NCI-H187 treated with DMSO at 0.1 percent for 48 hours (cell line): ENCODE results near the gene RND1.
"Not testable (repeated sequence)": the region's sequence is repeated elsewhere in the genome, so short reads cannot be mapped to it uniquely, and the experiment has no call there.

Source experiments
- DNase-seq: peaks from one replicate; lab custom pipeline; 2025; lab: John Stamatoyannopoulos, UW

RND1 gene

GRCh38 chr12:48865281-48866051 lies at the start of gene RND1:
Gene RND1 (minus strand): TSS chr12:48865870. CDS start chr12:48865767, 103 bp downstream.
- peak; percentile 74 for DNase-seq

GRCh38 chr12:48910196-48910595 lies 44.5 kb upstream of the RND1 start:
- no peak for DNase-seq

GRCh38 chr12:48909698-48910097 lies 44.0 kb upstream of the RND1 start:
- not testable (repeated sequence) for DNase-seq

- no peak for DNase-seq
These were observed 41.6 kb upstream of the RND1 start for GRCh38 chr12:48907245-48907644.

- peak; percentile 22 for DNase-seq
These were observed 38.3 kb upstream of the RND1 start for GRCh38 chr12:48903982-48904411.

GRCh38 chr12:48903363-48903981 lies 37.8 kb upstream of the RND1 start:
- DNase-seq, result no peak

- no peak for DNase-seq
These were observed 35.6 kb upstream of the RND1 start for GRCh38 chr12:48901278-48901677.

GRCh38 chr12:48899651-48900050 lies 34.0 kb upstream of the RND1 start:
- DNase-seq, result no peak

- no peak for DNase-seq
These were observed 28.6 kb upstream of the RND1 start for GRCh38 chr12:48894271-48894670.

- peak; percentile 4 for DNase-seq
These were observed 25.2 kb upstream of the RND1 start for GRCh38 chr12:48890657-48891418.

GRCh38 chr12:48889679-48890078 lies 24.0 kb upstream of the RND1 start:
- no peak for DNase-seq

- no peak for DNase-seq
These were observed 17.9 kb upstream of the RND1 start for GRCh38 chr12:48883305-48884161.

- DNase-seq, result no peak
These were observed 17.3 kb upstream of the RND1 start for GRCh38 chr12:48882972-48883304.

- DNase-seq, result no peak
These were observed 16.6 kb upstream of the RND1 start for GRCh38 chr12:48882315-48882687.

- DNase-seq, result no peak
These were observed 16.1 kb upstream of the RND1 start for GRCh38 chr12:48881686-48882314.

GRCh38 chr12:48880647-48881046 lies 15.0 kb upstream of the RND1 start:
- DNase-seq, result no peak

- DNase-seq, result no peak
These were observed 12.9 kb upstream of the RND1 start for GRCh38 chr12:48878548-48878947.

- no peak for DNase-seq
These were observed 10.4 kb upstream of the RND1 start for GRCh38 chr12:48875944-48876515.

GRCh38 chr12:48873534-48873933 lies 7.9 kb upstream of the RND1 start:
- DNase-seq, result not testable (repeated sequence)

GRCh38 chr12:48873096-48873495 lies 7.4 kb upstream of the RND1 start:
- no peak for DNase-seq

GRCh38 chr12:48869191-48869590 lies 3.5 kb upstream of the RND1 start:
- DNase-seq, result no peak
